ENCODE results near the gene ERCC1. TPM values are rescaled to one million over a fixed set of nuclear protein-coding genes. Genes with fewer than 3 reads are reported as not detected.

Gene ERCC1
- total and polyA plus RNA-seq, 2 of the 13 experiments (the other 11 are each of a cell fraction or from before 2014, with no cell fraction given): 40.0 to 66.4 TPM

DNA sequence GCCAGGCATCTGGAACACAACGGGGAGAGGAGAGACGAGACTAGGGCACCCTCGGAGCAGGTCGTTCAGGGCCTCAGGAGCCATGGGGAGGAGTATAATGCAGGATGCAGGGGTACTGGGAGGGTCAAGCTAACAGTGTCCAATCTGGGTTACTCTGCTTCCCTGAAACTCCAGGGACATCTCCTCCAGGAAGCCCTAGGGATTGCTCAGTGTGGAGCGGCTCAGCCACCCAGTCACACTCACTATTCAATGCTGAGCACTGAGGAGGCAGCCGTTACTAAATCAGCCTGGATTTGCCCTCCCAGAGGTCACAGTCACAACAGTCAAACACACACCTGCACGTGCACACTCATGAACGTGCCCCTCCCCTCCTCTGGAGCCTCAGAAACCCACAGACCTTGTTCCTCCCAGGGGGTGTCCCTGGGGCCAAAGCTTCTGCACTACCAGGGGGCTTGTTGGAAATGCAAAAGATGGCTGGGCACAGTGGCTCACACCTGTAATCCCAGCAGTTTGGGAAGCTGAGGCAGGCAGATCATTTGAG, 37.2 kb upstream of the ERCC1 start:
- no peak for FAIRE-seq
- H2AFZ ChIP-seq (ENCODE audit: low read length): no peak overlapping the region
- H3K4me3 ChIP-seq (replicated peaks in 1 of 3; ENCODE audit: insufficient read depth in 1 of 3, low read depth in 2 of 3, low read length in 3 of 3): no peak overlapping the region
- intact Hi-C loops (cut with micrococcal nuclease; ENCODE audit: unreplicated experiment) (no loop called here), in situ Hi-C loops (cut with HindIII; ENCODE audit: extremely low pct_ligation_motif_present, low pct_unique_long_range_greater_than_20kb) (no loop called here)
- no peak overlapping the region for H3K27ac ChIP-seq (ENCODE audit: extremely low read length, insufficient read depth, low read length)
- no peak; the same call in 2 of the 3 replicates for ATAC-seq
- peaks cover 0 to 7% of the 10 kb centered on the region in 2 experiments; a peak in 1 of 5 replicates for H3K27me3 ChIP-seq (ENCODE audit: control insufficient read depth in 1 of 2, insufficient read depth in 2 of 2, low read length in 2 of 2)
- H3K4me1 ChIP-seq (ENCODE audit: insufficient read depth, low read length): peaks cover 39% of the 10 kb centered on the region
- 3% methylated on average over 5 of the region's 8 CpGs for WGBS (ENCODE audit: low lambda C conversion rate)
- peak overlapping the region; percentile 6; the same call in 1 of the 2 replicates for H3K4me2 ChIP-seq (ENCODE audit: low read depth, low read length)
- no peaks in the 10 kb centered on the region for H3K9me3 ChIP-seq (ENCODE audit: low read length)
- CTCF ChIA-PET (ENCODE audit: low intra/inter-chr PET ratio, low total read pairs): no interaction called here
- H4K20me1 ChIP-seq (ENCODE audit: insufficient read depth, low read length): no peaks in the 10 kb centered on the region
- no peaks in the 10 kb centered on the region for H3K36me3 ChIP-seq (replicated peaks in 1 of 2; ENCODE audit: control insufficient read depth in 1 of 2, insufficient read depth in 2 of 2, low read length in 2 of 2)
- no TSS peak for BruUV-seq (replicated peaks)
- H3K79me2 ChIP-seq (ENCODE audit: insufficient read depth, low read length): no peaks in the 10 kb centered on the region
- TF ChIP-seq ZFP36 (IDR thresholded peaks at IDR 0.05; ENCODE audit: borderline replicate concordance, low read depth, low read length, partially characterized antibody) (peak; percentile 22), GATAD1 (CRISPR knock-in tag; IDR thresholded peaks at IDR 0.05) (no peak), BHLHE40 (IDR thresholded peaks at IDR 0.05; ENCODE audit: low read length) (peak; percentile 82)
- TF ChIP-seq, protein P1, sequence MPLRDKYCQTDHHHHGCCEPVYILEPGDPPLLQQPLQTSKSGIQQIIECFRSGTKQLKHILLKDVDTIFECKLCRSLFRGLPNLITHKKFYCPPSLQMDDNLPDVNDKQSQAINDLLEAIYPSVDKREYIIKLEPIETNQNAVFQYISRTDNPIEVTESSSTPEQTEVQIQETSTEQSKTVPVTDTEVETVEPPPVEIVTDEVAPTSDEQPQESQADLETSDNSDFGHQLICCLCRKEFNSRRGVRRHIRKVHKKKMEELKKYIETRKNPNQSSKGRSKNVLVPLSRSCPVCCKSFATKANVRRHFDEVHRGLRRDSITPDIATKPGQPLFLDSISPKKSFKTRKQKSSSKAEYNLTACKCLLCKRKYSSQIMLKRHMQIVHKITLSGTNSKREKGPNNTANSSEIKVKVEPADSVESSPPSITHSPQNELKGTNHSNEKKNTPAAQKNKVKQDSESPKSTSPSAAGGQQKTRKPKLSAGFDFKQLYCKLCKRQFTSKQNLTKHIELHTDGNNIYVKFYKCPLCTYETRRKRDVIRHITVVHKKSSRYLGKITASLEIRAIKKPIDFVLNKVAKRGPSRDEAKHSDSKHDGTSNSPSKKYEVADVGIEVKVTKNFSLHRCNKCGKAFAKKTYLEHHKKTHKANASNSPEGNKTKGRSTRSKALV (CRISPR knock-in tag; IDR thresholded peaks at IDR 0.05): no peak
- H3K9ac ChIP-seq (ENCODE audit: insufficient read depth, low read depth, low read length): no peak overlapping the region
- DNase-seq (ENCODE audit: low spot score): no peak
- POLR2A ChIA-PET: no interaction called here

DNA sequence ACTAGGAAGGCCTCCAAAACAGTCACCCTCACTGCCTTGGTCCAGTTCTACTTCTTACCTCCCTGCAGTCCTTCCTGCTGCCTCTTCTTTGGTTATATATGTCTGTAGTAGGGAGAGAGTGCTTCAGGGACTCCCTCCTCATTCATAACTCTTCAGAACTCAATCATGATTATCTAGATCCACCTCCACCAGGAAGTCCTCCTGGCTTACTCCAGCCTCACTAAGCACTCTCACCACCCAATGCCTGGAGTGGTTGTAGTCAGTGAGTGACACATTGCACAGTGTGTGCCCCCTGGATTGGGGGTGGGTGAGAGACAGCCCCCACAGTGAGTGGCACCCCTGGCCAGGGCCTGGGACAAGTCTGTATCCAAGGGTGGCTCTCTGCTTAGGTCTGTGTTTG, 34.1 kb upstream of the ERCC1 start:
- POLR2A ChIA-PET: interaction anchor here (1.5 kb wide), 1 partner anchor 12 kb away, joined by 5 read pairs; no protein-coding TSS in a partner anchor

More for the DNA sequence above, 34.1 kb upstream of the ERCC1 start:
- H2AFZ ChIP-seq (ENCODE audit: low read length): no peak overlapping the region
- no TSS peak for BruUV-seq (replicated peaks)
- H3K27ac ChIP-seq (ENCODE audit: extremely low read length, insufficient read depth, low read length): no peak overlapping the region
- no peaks in the 10 kb centered on the region for H3K9me3 ChIP-seq (ENCODE audit: low read length)
- H3K9ac ChIP-seq (ENCODE audit: insufficient read depth, low read depth, low read length): no peak overlapping the region
- in situ Hi-C loops (cut with HindIII; ENCODE audit: extremely low pct_ligation_motif_present, low pct_unique_long_range_greater_than_20kb): no loop called here
- no peak overlapping the region; the same call in 1 of the 2 replicates for H3K4me2 ChIP-seq (ENCODE audit: low read depth, low read length)
- CTCF ChIA-PET (ENCODE audit: low intra/inter-chr PET ratio, low total read pairs): no interaction called here
- H3K4me3 ChIP-seq (replicated peaks in 1 of 3; ENCODE audit: insufficient read depth in 1 of 3, low read depth in 2 of 3, low read length in 3 of 3): no peak overlapping the region
- ATAC-seq (no peak), DNase-seq (ENCODE audit: low spot score) (no peak), FAIRE-seq (no peak)
- no peaks in the 10 kb centered on the region for H3K36me3 ChIP-seq (replicated peaks in 1 of 2; ENCODE audit: control insufficient read depth in 1 of 2, insufficient read depth in 2 of 2, low read length in 2 of 2)
- H4K20me1 ChIP-seq (ENCODE audit: insufficient read depth, low read length): no peaks in the 10 kb centered on the region
- H3K79me2 ChIP-seq (ENCODE audit: insufficient read depth, low read length): no peaks in the 10 kb centered on the region
- H3K27me3 ChIP-seq (ENCODE audit: control insufficient read depth in 1 of 2, insufficient read depth in 2 of 2, low read length in 2 of 2): peaks cover 0 to 7% of the 10 kb centered on the region in 2 experiments; a peak in 1 of 5 replicates
- TF ChIP-seq ZMYM3 (CRISPR knock-in tag; IDR thresholded peaks at IDR 0.05) (0 out of 2 replicates have a peak, but pooled peaks have one; percentile 20), ZNF773 (CRISPR knock-in tag; IDR thresholded peaks at IDR 0.05; ENCODE audit: borderline replicate concordance) (no peak), RBM39 (IDR thresholded peaks at IDR 0.05; ENCODE audit: low read depth, low read length, poor library complexity, severe bottlenecking) (no peak), GPN1 (CRISPR knock-in tag; IDR thresholded peaks at IDR 0.05; ENCODE audit: borderline replicate concordance) (no peak), HNF4A (CRISPR knock-in tag; IDR thresholded peaks at IDR 0.05) (no peak), ZFP36 (IDR thresholded peaks at IDR 0.05; ENCODE audit: borderline replicate concordance, low read depth, low read length, partially characterized antibody) (peak; percentile 87), ZNF841 (CRISPR knock-in tag; IDR thresholded peaks at IDR 0.05; ENCODE audit: borderline replicate concordance) (no peak)
- TF ChIP-seq, protein P2, sequence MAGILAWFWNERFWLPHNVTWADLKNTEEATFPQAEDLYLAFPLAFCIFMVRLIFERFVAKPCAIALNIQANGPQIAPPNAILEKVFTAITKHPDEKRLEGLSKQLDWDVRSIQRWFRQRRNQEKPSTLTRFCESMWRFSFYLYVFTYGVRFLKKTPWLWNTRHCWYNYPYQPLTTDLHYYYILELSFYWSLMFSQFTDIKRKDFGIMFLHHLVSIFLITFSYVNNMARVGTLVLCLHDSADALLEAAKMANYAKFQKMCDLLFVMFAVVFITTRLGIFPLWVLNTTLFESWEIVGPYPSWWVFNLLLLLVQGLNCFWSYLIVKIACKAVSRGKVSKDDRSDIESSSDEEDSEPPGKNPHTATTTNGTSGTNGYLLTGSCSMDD (CRISPR knock-in tag; IDR thresholded peaks at IDR 0.05): no peak
- TF ChIP-seq, protein P3, sequence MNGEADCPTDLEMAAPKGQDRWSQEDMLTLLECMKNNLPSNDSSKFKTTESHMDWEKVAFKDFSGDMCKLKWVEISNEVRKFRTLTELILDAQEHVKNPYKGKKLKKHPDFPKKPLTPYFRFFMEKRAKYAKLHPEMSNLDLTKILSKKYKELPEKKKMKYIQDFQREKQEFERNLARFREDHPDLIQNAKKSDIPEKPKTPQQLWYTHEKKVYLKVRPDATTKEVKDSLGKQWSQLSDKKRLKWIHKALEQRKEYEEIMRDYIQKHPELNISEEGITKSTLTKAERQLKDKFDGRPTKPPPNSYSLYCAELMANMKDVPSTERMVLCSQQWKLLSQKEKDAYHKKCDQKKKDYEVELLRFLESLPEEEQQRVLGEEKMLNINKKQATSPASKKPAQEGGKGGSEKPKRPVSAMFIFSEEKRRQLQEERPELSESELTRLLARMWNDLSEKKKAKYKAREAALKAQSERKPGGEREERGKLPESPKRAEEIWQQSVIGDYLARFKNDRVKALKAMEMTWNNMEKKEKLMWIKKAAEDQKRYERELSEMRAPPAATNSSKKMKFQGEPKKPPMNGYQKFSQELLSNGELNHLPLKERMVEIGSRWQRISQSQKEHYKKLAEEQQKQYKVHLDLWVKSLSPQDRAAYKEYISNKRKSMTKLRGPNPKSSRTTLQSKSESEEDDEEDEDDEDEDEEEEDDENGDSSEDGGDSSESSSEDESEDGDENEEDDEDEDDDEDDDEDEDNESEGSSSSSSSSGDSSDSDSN (CRISPR knock-in tag; IDR thresholded peaks at IDR 0.05): no peak
- peaks cover 61% of the 10 kb centered on the region for H3K4me1 ChIP-seq (ENCODE audit: insufficient read depth, low read length)
- intact Hi-C loops (cut with micrococcal nuclease; ENCODE audit: unreplicated experiment): no loop called here
